TTC549 (cell line): ENCODE measurements around the gene KCNJ2.

Experiments used
- FAIRE-seq: peaks from 2 replicates; lab custom pipeline; 2012; peaks lifted over from hg19 to GRCh38; lab: Jason Lieb, UNC

KCNJ2 gene

DNA sequence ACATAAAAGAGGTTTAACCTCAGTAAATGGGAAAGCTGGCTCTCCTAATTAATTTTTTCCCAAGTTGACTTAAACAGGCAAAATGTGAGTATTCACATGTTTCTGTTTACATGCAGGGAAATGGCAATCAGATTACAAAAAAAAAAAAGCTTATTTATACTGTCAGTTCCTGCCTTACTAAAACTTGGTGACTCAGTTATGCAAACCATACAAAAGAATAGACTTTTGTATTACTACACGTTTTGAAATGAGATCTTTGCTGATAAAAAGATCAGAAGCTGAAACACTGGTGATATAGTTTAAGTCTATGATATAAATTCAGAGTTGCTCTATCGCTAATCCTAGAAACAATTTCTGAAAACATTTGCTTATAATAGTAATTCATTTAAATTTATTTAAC, 9.4 kb upstream of the KCNJ2 start:
- no peak for FAIRE-seq

DNA sequence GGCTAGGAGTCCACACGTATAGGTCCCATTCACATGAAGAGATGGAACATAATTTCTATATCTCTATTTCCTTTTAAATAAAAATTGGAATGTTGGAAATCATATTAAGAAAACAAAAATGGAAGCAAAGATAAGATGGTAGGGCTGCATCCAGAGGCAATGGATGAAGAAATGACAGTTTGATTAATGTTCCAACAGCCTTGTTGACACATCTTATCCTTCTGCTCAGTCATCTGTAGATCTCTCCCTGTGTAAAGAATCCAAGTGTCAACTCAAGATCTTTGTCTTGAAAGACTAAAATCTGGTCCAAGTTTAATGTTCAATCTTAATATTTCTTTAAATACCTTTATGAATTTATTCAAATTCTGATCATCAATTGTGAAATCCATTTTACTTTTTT, 7.8 kb upstream of the KCNJ2 start:
- FAIRE-seq, result no peak

DNA sequence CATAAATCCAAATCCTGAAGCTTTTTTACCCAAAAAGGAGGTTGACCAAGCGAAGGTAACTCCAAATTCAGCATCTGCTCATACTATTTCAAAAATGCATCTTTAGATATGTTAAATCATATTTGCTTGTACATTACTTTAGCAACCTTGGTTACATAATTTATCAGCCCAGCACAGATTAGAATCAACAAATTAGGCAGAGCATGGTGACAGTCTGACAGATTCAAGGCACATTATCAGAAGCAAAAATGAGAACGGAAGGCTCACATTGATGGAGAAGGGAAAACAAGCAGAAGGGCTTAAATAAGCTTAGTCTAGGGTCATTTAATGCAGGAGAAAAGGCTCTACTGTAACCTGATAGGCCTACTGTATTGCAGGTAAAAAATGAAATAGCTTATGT, 3.9 kb upstream of the KCNJ2 start:
- FAIRE-seq, result no peak

GRCh38 chr17:70166615-70167014, 2.7 kb upstream of the KCNJ2 start:
- no peak for FAIRE-seq

DNA sequence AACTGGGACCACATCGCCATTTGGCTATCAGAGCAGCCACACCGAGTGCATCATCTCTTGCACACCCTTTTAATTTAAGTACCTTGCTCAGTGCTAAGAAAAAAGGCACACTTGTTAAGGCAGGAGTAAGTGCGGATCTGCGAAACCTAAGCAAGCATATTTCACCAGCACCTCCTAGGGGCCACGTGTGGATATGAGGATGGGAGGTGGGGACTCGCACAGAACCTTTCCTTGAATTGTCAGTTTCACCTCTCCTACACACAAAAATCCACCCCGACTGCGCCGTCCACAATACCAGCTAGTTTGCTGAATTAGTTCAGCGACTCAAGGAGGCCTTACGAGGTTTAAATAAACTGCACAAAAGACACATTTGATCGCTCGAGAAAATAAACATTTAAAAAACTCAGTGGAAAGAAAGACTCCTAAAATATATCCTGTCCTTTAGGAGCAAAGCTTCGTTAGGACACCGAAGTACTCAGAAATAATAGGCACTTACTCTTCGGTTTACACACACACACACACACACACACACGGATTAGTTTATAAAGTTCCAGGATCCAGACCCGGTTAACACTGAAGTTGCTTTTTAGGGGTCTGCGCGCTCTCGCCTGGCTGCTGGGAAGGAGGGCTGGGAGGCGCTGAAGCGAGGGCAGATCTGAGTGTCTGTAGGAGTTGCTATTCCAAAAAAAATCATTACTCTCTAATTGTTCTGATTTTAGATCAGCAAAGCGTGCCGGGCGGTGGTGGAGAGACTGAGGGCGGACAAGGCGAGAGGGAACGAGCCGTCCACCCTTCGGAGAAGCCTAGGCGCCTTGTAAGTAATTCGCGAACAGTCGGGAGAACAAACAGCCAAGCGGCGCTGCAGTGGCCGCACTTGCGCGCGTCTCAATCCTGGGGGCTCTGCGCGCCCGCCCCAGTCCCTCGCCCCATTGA, 1.0 kb upstream of the KCNJ2 start:
- no peak for FAIRE-seq

DNA sequence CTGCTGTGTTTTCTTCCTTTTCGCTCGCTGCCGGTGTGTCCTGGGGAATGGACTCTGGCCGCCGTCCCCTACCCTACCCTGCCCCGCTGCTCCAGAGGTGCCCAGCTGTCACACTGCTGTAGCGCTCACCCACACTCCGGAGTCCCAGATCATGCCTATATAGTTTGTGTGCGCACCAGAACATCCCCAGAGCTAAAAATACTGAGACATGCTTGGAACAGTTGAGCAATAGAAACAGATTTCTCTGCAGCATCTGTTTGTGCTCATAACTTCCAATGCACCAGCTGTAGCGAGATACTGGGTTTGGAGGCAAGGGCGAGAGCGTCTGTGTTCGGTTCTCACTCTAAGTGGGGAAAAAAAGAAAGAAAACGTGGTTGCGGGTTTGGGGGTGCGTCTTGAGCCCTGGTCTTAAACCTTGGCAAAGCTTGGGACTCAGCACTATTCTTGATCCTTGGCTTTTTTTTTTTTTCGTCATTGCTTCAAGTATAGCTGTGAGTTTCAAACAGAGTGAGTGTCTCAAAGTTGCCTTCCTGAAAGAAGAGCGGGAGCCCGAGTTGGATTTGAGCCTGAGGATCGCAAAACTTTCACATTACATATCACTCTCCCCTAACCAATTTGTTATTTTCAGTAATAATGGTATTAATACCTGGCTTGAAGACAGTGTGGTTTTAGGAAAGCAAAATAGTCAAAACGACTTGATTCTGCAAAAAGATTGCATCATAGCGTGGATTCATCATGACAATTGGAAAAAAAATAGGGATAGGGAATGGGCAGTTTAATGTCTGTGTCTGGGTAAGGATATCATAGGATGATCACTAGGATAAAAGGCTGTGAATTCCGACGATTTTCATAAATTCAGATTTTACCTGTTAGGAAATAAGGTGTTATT, 621 bp downstream of the KCNJ2 start:
- no peak for FAIRE-seq

- no peak for FAIRE-seq
Measured at GRCh38 chr17:70171159-70171558, 1.8 kb downstream of the KCNJ2 start.

- FAIRE-seq, result no peak
Measured at GRCh38 chr17:70172449-70172848, 3.1 kb downstream of the KCNJ2 start.

GRCh38 chr17:70172923-70173322, 3.6 kb downstream of the KCNJ2 start:
- FAIRE-seq, result no peak

- FAIRE-seq, result no peak
Measured at GRCh38 chr17:70173681-70174080, 4.3 kb downstream of the KCNJ2 start.

DNA sequence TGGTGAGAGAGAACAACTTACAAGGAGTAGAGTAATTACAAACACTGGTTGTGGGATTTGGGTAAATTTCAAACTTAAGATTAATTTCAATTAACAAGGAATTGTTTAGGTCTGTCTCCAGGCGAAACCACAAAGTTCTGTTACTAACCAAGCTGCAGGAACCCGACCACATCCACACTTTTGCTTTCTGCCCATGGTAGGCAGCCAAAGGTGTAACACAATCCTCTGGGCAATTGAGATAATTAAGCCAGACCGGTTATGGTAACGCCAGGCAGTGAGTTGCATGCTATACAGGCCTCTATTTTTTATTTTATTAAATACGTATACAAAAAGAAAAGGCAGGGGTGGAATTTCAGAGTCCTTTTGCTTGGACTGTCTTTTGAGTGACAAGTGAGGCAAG, 12.0 kb downstream of the KCNJ2 start:
- FAIRE-seq, result no peak

DNA sequence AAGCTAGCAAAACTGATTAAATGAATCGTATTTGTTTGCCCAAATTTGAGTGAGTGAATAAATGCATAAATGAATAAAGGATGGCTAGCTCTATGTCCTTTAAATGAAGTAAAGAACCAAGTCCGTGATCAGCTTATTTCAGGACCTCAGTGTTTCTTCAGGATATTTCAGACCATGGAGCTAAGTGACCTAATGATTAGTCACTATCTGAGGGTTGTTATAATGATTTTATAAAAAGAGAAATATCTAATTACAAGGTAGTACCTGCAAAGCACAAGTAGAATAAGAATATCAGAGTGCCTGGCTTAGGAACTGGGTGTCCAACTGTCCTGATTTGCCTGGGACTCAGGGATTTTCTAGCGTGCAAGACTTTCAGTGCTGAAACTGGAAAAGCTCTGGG, 12.5 kb downstream of the KCNJ2 start:
- no peak for FAIRE-seq

DNA sequence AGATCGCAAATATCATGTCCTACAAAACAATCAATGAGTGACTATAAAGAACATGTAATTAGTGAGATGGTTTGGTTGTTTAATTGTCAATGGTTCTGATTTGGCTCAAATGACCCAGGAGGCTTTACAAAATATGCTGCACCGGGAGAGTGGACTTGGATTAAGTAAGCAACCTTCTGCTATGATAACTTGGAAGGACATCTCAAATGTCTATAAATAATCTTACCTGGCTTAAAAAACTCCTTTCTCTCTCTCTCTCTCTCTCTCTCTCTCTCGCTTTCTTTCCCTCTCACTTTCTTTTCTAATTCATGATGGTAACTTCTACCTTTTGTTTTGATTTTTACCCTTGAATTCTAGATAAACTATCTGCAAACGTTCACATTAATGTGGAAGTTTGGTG, 14.2 kb downstream of the KCNJ2 start:
- FAIRE-seq, result no peak

GRCh38 chr17:70184207-70184606, 14.9 kb downstream of the KCNJ2 start:
- no peak for FAIRE-seq

- FAIRE-seq, result no peak
Measured at GRCh38 chr17:70184770-70185169, 15.4 kb downstream of the KCNJ2 start.

DNA sequence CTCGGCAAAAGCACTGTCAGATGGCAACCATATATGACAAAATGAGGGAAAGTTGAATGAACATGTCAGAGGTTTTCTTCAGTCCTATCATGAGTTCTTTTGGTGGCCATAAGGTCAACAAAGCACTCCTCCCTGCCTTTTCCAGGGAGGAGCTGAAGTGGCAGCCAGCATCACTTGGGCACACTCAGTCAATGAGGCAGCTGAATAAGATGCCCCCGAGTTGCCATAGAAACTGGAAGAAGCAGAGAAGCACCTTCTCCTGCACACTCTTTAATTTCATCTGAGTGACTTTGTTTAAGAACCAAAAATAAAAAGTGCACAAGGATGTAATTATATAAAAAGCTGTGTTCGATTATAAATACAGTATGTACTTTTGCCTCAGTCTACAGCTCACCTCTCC, 16.0 kb downstream of the KCNJ2 start:
- FAIRE-seq, result no peak

DNA sequence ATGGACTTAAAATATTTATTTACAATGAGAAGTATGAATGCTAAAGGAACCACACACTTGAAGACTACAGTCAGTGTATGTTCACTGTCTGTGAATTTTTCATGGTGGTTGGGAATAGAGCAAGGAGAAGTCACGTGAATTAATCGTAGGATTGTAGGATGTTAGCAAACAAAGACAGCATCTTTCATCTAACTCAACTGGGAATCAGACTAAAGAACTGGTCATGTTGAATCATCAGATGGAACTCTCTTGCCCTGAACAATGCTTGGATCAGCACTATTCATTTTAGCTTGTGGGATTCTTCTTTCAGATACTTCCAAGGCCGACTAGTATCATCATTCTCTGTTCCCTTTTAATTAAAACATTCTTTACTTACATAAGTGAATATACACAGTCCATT, 18.1 kb downstream of the KCNJ2 start:
- FAIRE-seq, result no peak

DNA sequence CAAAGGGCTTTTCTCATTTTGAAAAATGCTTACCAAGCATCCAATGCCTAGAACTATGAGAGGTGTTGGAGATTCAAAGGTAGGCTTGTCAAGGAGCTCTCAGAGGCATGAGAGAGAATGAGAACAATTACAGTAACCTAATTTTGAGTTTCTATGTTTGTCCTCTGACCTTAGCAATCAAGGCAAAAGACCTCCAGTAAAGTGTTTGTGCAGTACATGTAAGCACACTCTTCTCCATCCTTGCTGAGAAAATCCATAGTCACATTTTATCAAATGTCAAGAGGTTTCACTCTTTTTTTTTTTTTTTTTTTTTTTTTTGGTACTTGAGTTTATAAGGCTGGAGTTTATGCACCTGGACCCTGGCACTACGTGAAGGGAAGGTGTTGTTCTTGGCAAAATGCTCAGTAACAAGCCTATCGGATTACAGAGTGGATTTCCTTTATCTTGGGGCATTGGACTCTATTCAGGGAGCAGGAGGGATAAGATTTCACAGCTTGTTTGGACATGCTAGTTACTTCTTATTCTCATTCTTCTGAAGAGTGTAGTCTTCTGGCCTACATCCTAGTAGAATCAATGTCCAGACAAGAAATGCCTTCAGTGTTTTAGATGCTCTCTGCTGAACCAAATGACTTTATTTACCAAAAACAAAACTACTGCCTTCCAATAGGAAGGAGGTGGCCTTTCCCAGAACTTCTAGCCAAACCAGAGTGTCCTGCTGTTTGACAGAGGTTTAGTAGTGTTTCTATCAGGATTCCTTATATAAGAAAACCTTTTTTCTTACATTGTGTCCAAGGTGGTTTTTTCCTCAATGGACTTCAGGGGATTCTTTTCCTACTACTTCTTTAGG, 21.9 kb downstream of the KCNJ2 start:
- FAIRE-seq, result no peak

- no peak for FAIRE-seq
Measured at GRCh38 chr17:70195091-70195490, 25.8 kb downstream of the KCNJ2 start.

DNA sequence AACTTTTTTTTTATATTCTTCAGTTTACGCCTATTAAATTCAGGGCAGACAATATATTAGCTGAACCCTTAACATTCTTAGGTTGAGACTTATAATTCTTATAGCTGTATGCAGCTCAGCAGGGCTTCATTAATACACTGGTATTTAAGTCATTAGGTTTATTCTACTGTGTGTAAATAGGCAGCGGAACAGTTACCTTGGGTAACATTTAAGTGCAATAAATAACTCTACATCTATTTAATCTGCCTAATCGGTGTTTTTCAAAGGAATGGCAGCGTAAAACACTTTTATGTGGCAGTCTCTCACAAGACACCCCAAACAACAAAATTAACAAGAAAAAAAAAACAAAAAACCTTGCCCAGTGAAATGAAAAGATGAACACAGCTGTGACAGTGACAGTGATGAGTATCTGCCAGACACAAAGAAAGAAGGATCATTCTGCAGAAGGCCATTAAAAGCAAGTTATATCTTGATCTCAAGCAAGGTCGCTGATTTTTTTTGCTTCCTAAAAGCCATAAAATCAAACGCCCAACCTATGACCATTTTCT, 32.6 kb downstream of the KCNJ2 start:
- FAIRE-seq, result no peak

GRCh38 chr17:70202840-70203239, 33.5 kb downstream of the KCNJ2 start:
- no peak for FAIRE-seq

GRCh38 chr17:70204431-70204830, 35.1 kb downstream of the KCNJ2 start:
- no peak for FAIRE-seq
